Right lobe of liver (tissue), 6 donors: ENCODE results near the gene TTC12. TPM values are rescaled to one million over a fixed set of nuclear protein-coding genes. Genes with fewer than 3 reads are reported as not detected.

ENCODE experiments used
- ATAC-seq, 4 donors: fragments of 200-7000 bp; cut with Tn5 transposase; one replicate each; pipeline ENCODE4 v1.9.1; 2020; ENCODE audit warnings: mild to moderate bottlenecking in 4 of 4, moderate library complexity in 4 of 4
- DNase-seq, 3 donors: peaks; one replicate each; pipeline ENCODE4 v3.0.0-alpha.2; 2020
- H3K27ac ChIP-seq, 3 donors: fragments of 200-600 bp; one replicate each; pipeline ENCODE4 v1.8.0; 2022
- H3K27me3 ChIP-seq, 2 donors: fragments of 200-600 bp; one replicate each; pipeline ENCODE4 v1.8.0; 2022
- H3K36me3 ChIP-seq, 4 donors: fragments of 200-600 bp; sonication (generic) in 1 of 4; one replicate each; pipeline versions ENCODE4 v1.5.1 to v1.8.0; 2017 to 2022; ENCODE audit warnings: control low read depth in 1 of 4
- H3K4me1 ChIP-seq, 4 donors: fragments of 200-600 bp; sonication (generic) in 1 of 4; one replicate each; pipeline versions ENCODE4 v1.5.1 to v1.8.0; 2017 to 2022; ENCODE audit warnings: control low read depth in 1 of 4
- H3K4me3 ChIP-seq, 3 donors: fragments of 200-600 bp; one replicate each; pipeline ENCODE4 v1.8.0; 2022
- H3K9me3 ChIP-seq, 4 donors: fragments of 200-600 bp; sonication (generic) in 1 of 4; one replicate each; pipeline versions ENCODE4 v1.5.1 to v1.8.0; 2017 to 2022; ENCODE audit warnings: control low read depth in 1 of 4
- CTCF ChIP-seq, 4 donors: fragments of 200-600 bp in 3 of 4; fragments of 450-650 bp in 1 of 4; IDR thresholded peaks; one replicate each; pipeline versions ENCODE4 v1.5.1 to v1.8.0; 2016 to 2022; ENCODE audit warnings: antibody characterized with exemption in 4 of 4, mild to moderate bottlenecking in 2 of 4
- POLR2A ChIP-seq: fragments of 450-650 bp; IDR thresholded peaks from one replicate; pipeline ENCODE4 v1.6.1; 2017; ENCODE audit warnings: antibody characterized with exemption, mild to moderate bottlenecking
- WGBS: methylation state at CpG from one replicate; pipeline ENCODE4 v1.1.6; 2018; ENCODE audit warnings: low coverage, low lambda C conversion rate; ENCODE audit not compliant: insufficient coverage; ENCODE audit errors: missing lambda C conversion rate; 5-methylcytosine and 5-hydroxymethylcytosine counted together
- intact Hi-C, 2 donors: fragments of 100-400 bp; cut with DNase I; formaldehyde crosslinking; loops; one replicate each; pipeline versions ENCODE4 v1.11.2 to v1.14.1; 2022
- total RNA-seq, 6 experiments: library from RNA; depleted of rRNA in 2 of 6; stranded (reverse); fragments of >200 nt in 2 of 6; fragmentation: NEBNext Ultra II Directional in 3 of 6; extraction: Animal tissue kit (Norgen Biotek cat#: 25700) in 3 of 6; gene quantifications; one replicate each; pipeline versions ENCODE4 v1.1.0 to v1.2.4, GENCODE V29; 2016 to 2023
- donor health status: DM: no; HTN: yes; CAD: no.
- donor health status: DM: no; HTN: no; CAD: no.
- donor health status: DM: no; HTN: no; CAD: no.
- donor health status: DM: no; HTN: yes; CAD: no.
- donor health status: DM: no; HTN: yes; CAD: no.

The TTC12 gene
- total RNA-seq, 6 experiments from 2014 or later = 5.1 to 8.9 (median 7.2) TPM

DNA sequence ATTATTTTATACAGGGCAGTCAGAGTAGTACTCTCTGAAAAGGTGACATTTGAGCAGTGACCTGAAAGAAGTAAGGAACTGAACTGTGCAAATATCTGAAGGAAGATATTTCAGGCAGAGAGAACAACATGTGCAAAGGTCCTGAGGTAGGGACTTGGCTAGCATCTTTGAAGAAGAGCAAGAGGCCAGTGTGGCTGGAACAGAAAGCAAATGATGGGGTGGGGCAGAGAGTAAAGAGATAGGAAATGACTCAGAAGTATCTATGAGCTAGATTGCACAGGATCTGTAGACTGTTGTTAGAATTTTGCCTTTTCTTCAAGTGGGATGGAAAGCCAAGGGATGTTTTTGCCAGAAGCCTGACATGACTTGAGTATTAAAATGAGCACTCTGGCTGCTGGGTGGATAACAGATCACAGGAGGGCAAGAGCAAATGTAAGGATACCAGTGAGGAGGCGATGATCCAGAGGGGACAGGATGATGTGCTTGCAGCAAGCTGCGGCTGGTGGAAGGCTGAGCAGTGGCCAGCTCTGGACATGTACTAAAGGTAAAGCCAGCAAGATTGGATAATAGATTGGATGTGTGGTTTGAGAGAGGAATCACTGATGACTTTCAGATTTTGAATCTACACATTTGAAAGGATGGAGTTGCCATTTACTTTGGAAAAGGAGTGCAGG, 33.2 kb upstream of the TTC12 start:
- TF ChIP-seq POLR2A (no peak), CTCF (IDR thresholded peaks at IDR 0.05) (no peak)
- H3K4me1 ChIP-seq = no peaks in the 10 kb centered on the region
- no peak overlapping the region for H3K4me3 ChIP-seq
- DNase-seq = no peak
- H3K9me3 ChIP-seq = no peaks in the 10 kb centered on the region
- no peaks in the 10 kb centered on the region for H3K27me3 ChIP-seq
- no peaks in the 10 kb centered on the region for H3K36me3 ChIP-seq
- 91% methylated on average over 2 of the region's 2 CpGs for WGBS
- H3K27ac ChIP-seq = no peak overlapping the region
- intact Hi-C loops = no loop called here
- no peak for ATAC-seq

DNA sequence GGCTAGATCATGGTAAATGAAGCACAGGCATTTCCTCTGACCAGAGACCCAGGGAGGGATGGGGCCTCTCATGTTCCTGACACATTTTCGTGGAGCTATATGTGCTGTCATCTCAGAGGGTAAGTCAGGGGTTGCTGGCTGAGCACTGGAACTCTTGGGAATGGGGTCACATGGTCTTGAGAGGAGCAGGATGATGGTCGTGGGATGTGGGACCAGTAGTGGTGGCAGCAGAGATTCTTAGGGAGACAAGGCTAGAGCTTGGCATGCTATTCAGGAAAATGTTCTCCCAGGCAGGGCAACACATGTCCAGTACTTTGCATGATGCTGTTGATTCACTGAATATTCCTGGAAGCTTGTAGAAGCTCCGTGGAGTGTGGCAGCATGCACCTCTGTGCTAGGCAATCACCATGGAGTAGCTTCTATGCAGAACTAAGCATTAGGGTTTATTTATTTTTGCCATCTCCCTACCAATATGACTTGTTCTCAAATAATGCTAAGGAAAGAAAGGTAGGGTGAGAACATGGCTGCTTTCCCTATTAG, 31.4 kb upstream of the TTC12 start:
- WGBS = 88% methylated on average over 1 of the region's 3 CpGs
- no peaks in the 10 kb centered on the region for H3K9me3 ChIP-seq
- intact Hi-C loops = no loop called here
- H3K27ac ChIP-seq = no peak overlapping the region
- no peak for TF ChIP-seq POLR2A
- no peaks in the 10 kb centered on the region for H3K27me3 ChIP-seq
- ATAC-seq (no peak), DNase-seq (no peak)
- no peaks in the 10 kb centered on the region for H3K4me1 ChIP-seq
- no peak overlapping the region for H3K4me3 ChIP-seq
- H3K36me3 ChIP-seq = no peaks in the 10 kb centered on the region

- Histone ChIP-seq H3K27me3 (no peaks in the 10 kb centered on the region), H3K4me1 (no peaks in the 10 kb centered on the region), H3K9me3 (no peaks in the 10 kb centered on the region), H3K36me3 (no peaks in the 10 kb centered on the region), H3K4me3 (no peak overlapping the region), H3K27ac (no peak overlapping the region)
- intact Hi-C loops = no loop called here
- no peak for TF ChIP-seq POLR2A
- TF ChIP-seq CTCF (IDR thresholded peaks at IDR 0.05) = no peak
- 51% methylated on average over 2 of the region's 2 CpGs for WGBS
- ATAC-seq (peak in 1 of 4 donors; percentile 31), DNase-seq (no peak)
Measured at GRCh38 chr11:113283881-113284280, 30.5 kb upstream of the TTC12 start.

- ATAC-seq (no peak), DNase-seq (no peak)
- Histone ChIP-seq H3K27me3 (no peaks in the 10 kb centered on the region), H3K4me1 (no peaks in the 10 kb centered on the region), H3K27ac (no peak overlapping the region), H3K9me3 (no peaks in the 10 kb centered on the region), H3K4me3 (no peak overlapping the region), H3K36me3 (no peaks in the 10 kb centered on the region)
- WGBS = 100% methylated on average over 1 of the region's 3 CpGs
- intact Hi-C loops = loop anchor here (5.0 kb wide), 1 partner anchor 694 kb away; no protein-coding TSS in a partner anchor
- TF ChIP-seq POLR2A = no peak
- no peak for TF ChIP-seq CTCF (IDR thresholded peaks at IDR 0.05)
Measured at GRCh38 chr11:113286009-113286408, 28.4 kb upstream of the TTC12 start.
